CD4-positive, alpha-beta T cell (primary cell): ENCODE data around the gene ZNG1C. TPM values are rescaled to one million over a fixed set of nuclear protein-coding genes. Genes with fewer than 3 reads are reported as not detected.
"Not testable (repeated sequence)": the region's sequence is repeated elsewhere in the genome, so short reads cannot be mapped to it uniquely, and the experiment has no call there.

Experiments
- ATAC-seq: fragments of 200-7000 bp; cut with Tn5 transposase; one replicate; pipeline ENCODE4 v1.10.0; 2022; ENCODE audit warnings: mild to moderate bottlenecking; ENCODE audit not compliant: poor library complexity
- CTCF ChIA-PET: fragments of 350-600 bp; sonication (Branson Sonifier 250); formaldehyde crosslinking; loops from one replicate; lab custom pipeline; 2021; ENCODE audit warnings: antibody characterized with exemption, inconsistent platforms; lab: Charles Lee
- POLR2A ChIA-PET: fragments of 350-600 bp; sonication (Branson Sonifier 250); formaldehyde crosslinking; loops from one replicate; lab custom pipeline; 2021; ENCODE audit warnings: antibody characterized with exemption, inconsistent platforms; lab: Charles Lee
- DNase-seq, 14 experiments: peaks; one replicate each; pipeline ENCODE4 v3.0.0-alpha.2; 2013 to 2020; ENCODE audit warnings: mixed read lengths in 2 of 14
- H3K27ac ChIP-seq, 2 donors: one replicate each; pipeline versions ENCODE4 v1.5.1 to v1.7.0; 2013; ENCODE audit warnings: low read length in 2 of 2, low read depth in 1 of 2, mild to moderate bottlenecking in 1 of 2
- H3K27me3 ChIP-seq, 2 experiments: 1 replicate in 1 of 2; 2 replicates in 1 of 2; pipeline versions ENCODE4 v1.6.1 to v1.7.0; 2013; ENCODE audit warnings: low read length in 2 of 2, control low read depth in 1 of 2, mild to moderate bottlenecking in 1 of 2, moderate library complexity in 1 of 2; ENCODE audit not compliant: insufficient read depth in 2 of 2, control insufficient read depth in 1 of 2
- H3K36me3 ChIP-seq: one replicate; pipeline ENCODE4 v1.6.1; 2013; ENCODE audit warnings: low read length, control low read depth; ENCODE audit not compliant: insufficient read depth
- H3K4me1 ChIP-seq: one replicate; pipeline ENCODE4 v1.6.1; 2013; ENCODE audit warnings: low read length, control low read depth; ENCODE audit not compliant: insufficient read depth
- H3K4me3 ChIP-seq: one replicate; pipeline ENCODE4 v1.5.1; 2013; ENCODE audit warnings: mild to moderate bottlenecking, low read length, moderate library complexity
- H3K9me3 ChIP-seq, 2 experiments: 1 replicate in 1 of 2; 2 replicates in 1 of 2; pipeline versions ENCODE4 v1.6.1 to v1.7.0; 2013; ENCODE audit warnings: low read length in 2 of 2, mild to moderate bottlenecking in 2 of 2, control low read depth in 1 of 2, moderate library complexity in 1 of 2; ENCODE audit not compliant: control insufficient read depth in 1 of 2, insufficient read depth in 1 of 2
- H3K27ac Mint-ChIP-seq: one replicate; pipeline ENCODE4 v1.8.0; 2020; ENCODE audit warnings: mixed read lengths
- H3K27me3 Mint-ChIP-seq: one replicate; pipeline ENCODE4 v1.8.0; 2021; ENCODE audit warnings: mixed read lengths
- H3K36me3 Mint-ChIP-seq: one replicate; pipeline ENCODE4 v1.8.0; 2021; ENCODE audit warnings: low read depth, mixed read lengths
- H3K4me1 Mint-ChIP-seq: one replicate; pipeline ENCODE4 v1.8.0; 2021; ENCODE audit warnings: low read depth, mixed read lengths
- H3K4me3 Mint-ChIP-seq: one replicate; pipeline ENCODE4 v1.8.0; 2020; ENCODE audit warnings: mild to moderate bottlenecking, mixed read lengths
- H3K9me3 Mint-ChIP-seq: one replicate; pipeline ENCODE4 v1.8.0; 2020; ENCODE audit warnings: mixed read lengths
- intact Hi-C, 2 experiments: fragments of 100-400 bp; cut with DNase I in 1 of 2; cut with micrococcal nuclease in 1 of 2; formaldehyde crosslinking; loops; one replicate each; pipeline versions ENCODE4 v1.15.1 to v1.9.0; 2023 to 2025; cut with DNase I, micrococcal nuclease
- total RNA-seq, 174 experiments: library from RNA in 2 of 174; stranded (reverse) in 2 of 174; gene quantifications; one replicate each; pipeline ENCODE4 v1.2.3 and lab custom pipeline; 2021 to 2026

Gene ZNG1C
- total RNA-seq, 2 experiments from 2014 or later, result 27.6 to 29.7 TPM

- POLR2A ChIA-PET, H3K4me3 ChIP-seq, H3K4me1 ChIP-seq, H3K27me3 ChIP-seq, ATAC-seq, H3K36me3 Mint-ChIP-seq, H3K4me1 Mint-ChIP-seq, H3K27ac ChIP-seq, H3K4me3 Mint-ChIP-seq, DNase-seq, intact Hi-C loops, H3K9me3 ChIP-seq, H3K27ac Mint-ChIP-seq, H3K27me3 Mint-ChIP-seq, CTCF ChIA-PET, H3K9me3 Mint-ChIP-seq, H3K36me3 ChIP-seq: not testable (repeated sequence)
Measured at GRCh38 chr9:68305680-68306285, 64.0 kb downstream of the ZNG1C start.

- ATAC-seq, H3K27ac Mint-ChIP-seq, H3K9me3 ChIP-seq, H3K36me3 Mint-ChIP-seq, H3K27ac ChIP-seq, intact Hi-C loops, H3K36me3 ChIP-seq, H3K4me3 Mint-ChIP-seq, H3K27me3 ChIP-seq, H3K4me1 Mint-ChIP-seq, CTCF ChIA-PET, H3K27me3 Mint-ChIP-seq, H3K4me3 ChIP-seq, H3K9me3 Mint-ChIP-seq, POLR2A ChIA-PET, H3K4me1 ChIP-seq: not testable (repeated sequence)
- DNase-seq, result peak in 1 of 14 experiments; percentile 0
Measured at GRCh38 chr9:68306391-68306964, 64.7 kb downstream of the ZNG1C start.

GRCh38 chr9:68307127-68307526 is 65.3 kb downstream of the ZNG1C start:
- H3K4me3 ChIP-seq, H3K9me3 ChIP-seq, POLR2A ChIA-PET, H3K27me3 Mint-ChIP-seq, H3K4me1 ChIP-seq, H3K4me1 Mint-ChIP-seq, H3K27ac Mint-ChIP-seq, H3K36me3 Mint-ChIP-seq, ATAC-seq, H3K36me3 ChIP-seq, CTCF ChIA-PET, H3K27me3 ChIP-seq, H3K27ac ChIP-seq, DNase-seq, H3K4me3 Mint-ChIP-seq, H3K9me3 Mint-ChIP-seq, intact Hi-C loops: not testable (repeated sequence)

GRCh38 chr9:68307654-68308053 is 65.9 kb downstream of the ZNG1C start:
- H3K27me3 ChIP-seq, CTCF ChIA-PET, H3K27ac ChIP-seq, H3K4me1 Mint-ChIP-seq, H3K4me3 ChIP-seq, ATAC-seq, H3K27me3 Mint-ChIP-seq, H3K9me3 ChIP-seq, H3K9me3 Mint-ChIP-seq, H3K36me3 Mint-ChIP-seq, H3K27ac Mint-ChIP-seq, POLR2A ChIA-PET, H3K4me3 Mint-ChIP-seq, H3K4me1 ChIP-seq, intact Hi-C loops, DNase-seq, H3K36me3 ChIP-seq: not testable (repeated sequence)

GRCh38 chr9:68311208-68311607 is 69.4 kb downstream of the ZNG1C start:
- H3K27me3 ChIP-seq, H3K4me1 Mint-ChIP-seq, POLR2A ChIA-PET, H3K9me3 ChIP-seq, CTCF ChIA-PET, H3K4me3 ChIP-seq, H3K27ac Mint-ChIP-seq, H3K36me3 Mint-ChIP-seq, H3K4me1 ChIP-seq, H3K4me3 Mint-ChIP-seq, intact Hi-C loops, ATAC-seq, DNase-seq, H3K27ac ChIP-seq, H3K36me3 ChIP-seq, H3K27me3 Mint-ChIP-seq, H3K9me3 Mint-ChIP-seq: not testable (repeated sequence)

- H3K4me3 ChIP-seq, H3K4me1 Mint-ChIP-seq, H3K27ac ChIP-seq, POLR2A ChIA-PET, intact Hi-C loops, CTCF ChIA-PET, H3K27me3 Mint-ChIP-seq, H3K36me3 ChIP-seq, H3K27me3 ChIP-seq, H3K27ac Mint-ChIP-seq, H3K9me3 Mint-ChIP-seq, DNase-seq, H3K4me1 ChIP-seq, H3K9me3 ChIP-seq, H3K4me3 Mint-ChIP-seq, H3K36me3 Mint-ChIP-seq: not testable (repeated sequence)
- ATAC-seq, result peak; percentile 46
Measured at GRCh38 chr9:68318209-68318608, 76.4 kb downstream of the ZNG1C start.

- H3K4me3 ChIP-seq, H3K4me3 Mint-ChIP-seq, H3K27ac ChIP-seq, DNase-seq, H3K36me3 Mint-ChIP-seq, H3K27me3 ChIP-seq, H3K9me3 ChIP-seq, H3K4me1 ChIP-seq, CTCF ChIA-PET, intact Hi-C loops, POLR2A ChIA-PET, H3K27me3 Mint-ChIP-seq, H3K9me3 Mint-ChIP-seq, H3K27ac Mint-ChIP-seq, ATAC-seq, H3K36me3 ChIP-seq, H3K4me1 Mint-ChIP-seq: not testable (repeated sequence)
Measured at GRCh38 chr9:68323749-68324148, 82.0 kb downstream of the ZNG1C start.
